ENCODE data around the gene FILIP1.

Gene FILIP1

GRCh38 chr6:75327807-75328206 lies 165.8 kb downstream of the FILIP1 start:
- CTCF ChIA-PET, result no interaction called here
- POLR2A ChIA-PET, result no interaction called here
- DNase-seq (ENCODE audit: low read depth, low spot score), result no peak

GRCh38 chr6:75326557-75327258 lies 166.9 kb downstream of the FILIP1 start:
- no peak for DNase-seq (ENCODE audit: low read depth, low spot score)
- no peak for TF ChIP-seq CTCF (IDR thresholded peaks at IDR 0.05; ENCODE audit: insufficient read depth, low read length, missing control alignments)
- CTCF ChIA-PET, result interaction anchor here (0.6 to 0.8 kb wide), 2 partner anchors 22 to 200 kb away, joined by 3 read pairs; no protein-coding TSS in a partner anchor
- H3K4me3 ChIP-seq (ENCODE audit: low read depth, low read length), result no peak overlapping the region
- POLR2A ChIA-PET, result no interaction called here

More at GRCh38 chr6:75327807-75328206, 165.8 kb downstream of the FILIP1 start:
- no peak for TF ChIP-seq CTCF (IDR thresholded peaks at IDR 0.05; ENCODE audit: insufficient read depth, low read length, missing control alignments)
- H3K4me3 ChIP-seq (ENCODE audit: low read depth, low read length), result no peak overlapping the region

GRCh38 chr6:75318900-75319299 lies 174.7 kb downstream of the FILIP1 start:
- CTCF ChIA-PET, result no interaction called here

GRCh38 chr6:75317503-75318206 lies 175.9 kb downstream of the FILIP1 start:
- ChIA-PET CTCF (interaction anchor here (0.7 to 3.0 kb wide), 4 partner anchors 20 to 187 kb away, joined by 3 to 10 read pairs (median 6); no protein-coding TSS in a partner anchor), POLR2A (interaction anchor here (0.9 to 1.1 kb wide), 3 partner anchors 10 to 74 kb away, joined by 3 read pairs; partner anchors contain the start of gene COX7A2)
- peak; percentile 56 for DNase-seq (ENCODE audit: low read depth, low spot score)

More at GRCh38 chr6:75318900-75319299, 174.7 kb downstream of the FILIP1 start:
- POLR2A ChIA-PET, result no interaction called here
- DNase-seq (ENCODE audit: low read depth, low spot score), result no peak
- H3K4me3 ChIP-seq (ENCODE audit: low read depth, low read length), result no peak overlapping the region
- TF ChIP-seq CTCF (IDR thresholded peaks at IDR 0.05; ENCODE audit: insufficient read depth, low read length, missing control alignments), result no peak

GRCh38 chr6:75315978-75316377 lies 177.6 kb downstream of the FILIP1 start:
- no peak overlapping the region for H3K4me3 ChIP-seq (ENCODE audit: low read depth, low read length)
- no peak for DNase-seq (ENCODE audit: low read depth, low spot score)
- ChIA-PET POLR2A (no interaction called here), CTCF (interaction anchor here (1.7 to 3.0 kb wide), 3 partner anchors 18 to 211 kb away, joined by 5 to 17 read pairs (median 8); no protein-coding TSS in a partner anchor)
- TF ChIP-seq CTCF (IDR thresholded peaks at IDR 0.05; ENCODE audit: insufficient read depth, low read length, missing control alignments), result no peak

More at GRCh38 chr6:75317503-75318206, 175.9 kb downstream of the FILIP1 start:
- TF ChIP-seq CTCF (IDR thresholded peaks at IDR 0.05; ENCODE audit: insufficient read depth, low read length, missing control alignments), result no peak
- H3K4me3 ChIP-seq (ENCODE audit: low read depth, low read length), result no peak overlapping the region

Data from AG04449 (cell line).